ENCODE results near the gene PTGES3. TPM values are rescaled to one million over a fixed set of nuclear protein-coding genes. Genes with fewer than 3 reads are reported as not detected.
"Not testable (repeated sequence)": the region's sequence is repeated elsewhere in the genome, so short reads cannot be mapped to it uniquely, and the experiment has no call there.

The PTGES3 gene
- total RNA-seq: 137 TPM
- long read RNA-seq, transcript PTGES3-202 (7 exons, 1,547 nt): minor isoform, 11 of 348 reads
- long read RNA-seq, transcript PTGES3-204 (7 exons, 1,017 nt): minor isoform, 8 of 348 reads
- long read RNA-seq, transcript PTGES3-201 (8 exons, 1,920 nt): major isoform, 311 of 348 reads
- long read RNA-seq, partial matches to known transcripts: 7 of 348 reads
- long read RNA-seq, other reads (novel, unspliced or antisense): 11 of 348 reads

- peak; percentile 98 for DNase-seq
- peak; percentile 95 for ATAC-seq
- intact Hi-C loops (cut with micrococcal nuclease): no loop called here
These were observed at the start of gene PTGES3 for GRCh38 chr12:56688129-56688845. PTGES3 (minus strand) TSS chr12:56688284; CDS start chr12:56687999, 285 bp downstream.

- DNase-seq (no peak), ATAC-seq (no peak)
- intact Hi-C loops (cut with micrococcal nuclease): no loop called here
These were observed 40.2 kb upstream of the PTGES3 start for GRCh38 chr12:56728139-56728861.

GRCh38 chr12:56726196-56726675 is 38.2 kb upstream of the PTGES3 start:
- ATAC-seq; intact Hi-C loops (cut with micrococcal nuclease); DNase-seq: not testable (repeated sequence)

GRCh38 chr12:56725723-56726102 is 37.6 kb upstream of the PTGES3 start:
- ATAC-seq (no peak), DNase-seq (no peak)
- intact Hi-C loops (cut with micrococcal nuclease): no loop called here

- DNase-seq (peak; percentile 99), ATAC-seq (peak; percentile 96)
- intact Hi-C loops (cut with micrococcal nuclease): no loop called here
These were observed 37.1 kb upstream of the PTGES3 start, which contains the start of gene NACA for GRCh38 chr12:56724972-56725722. NACA (minus strand) TSS chr12:56725299; CDS start chr12:56724521, 778 bp downstream.

- intact Hi-C loops (cut with micrococcal nuclease): no loop called here
- DNase-seq (no peak), ATAC-seq (peak; percentile 18)
These were observed 36.6 kb upstream of the PTGES3 start for GRCh38 chr12:56724701-56724971.

GRCh38 chr12:56723889-56724700 is 36.0 kb upstream of the PTGES3 start:
- intact Hi-C loops (cut with micrococcal nuclease): no loop called here
- DNase-seq: peak; percentile 56
- peak; percentile 68 for ATAC-seq

GRCh38 chr12:56723352-56723751 is 35.3 kb upstream of the PTGES3 start:
- DNase-seq: no peak
- ATAC-seq: no peak
- intact Hi-C loops (cut with micrococcal nuclease): no loop called here

- no peak for ATAC-seq
- intact Hi-C loops (cut with micrococcal nuclease): no loop called here
- no peak for DNase-seq
These were observed 34.7 kb upstream of the PTGES3 start for GRCh38 chr12:56722832-56723231.

- intact Hi-C loops (cut with micrococcal nuclease): no loop called here
- no peak for ATAC-seq
- no peak for DNase-seq
These were observed 33.6 kb upstream of the PTGES3 start for GRCh38 chr12:56721721-56722120.

GRCh38 chr12:56721216-56721615 is 33.1 kb upstream of the PTGES3 start:
- intact Hi-C loops (cut with micrococcal nuclease): no loop called here
- no peak for ATAC-seq
- no peak for DNase-seq

GRCh38 chr12:56720731-56721151 is 32.7 kb upstream of the PTGES3 start:
- intact Hi-C loops (cut with micrococcal nuclease): no loop called here
- ATAC-seq: no peak
- no peak for DNase-seq

GRCh38 chr12:56719056-56719455 is 31.0 kb upstream of the PTGES3 start:
- intact Hi-C loops (cut with micrococcal nuclease): no loop called here
- DNase-seq (no peak), ATAC-seq (no peak)

GRCh38 chr12:56718636-56719035 is 30.6 kb upstream of the PTGES3 start:
- intact Hi-C loops (cut with micrococcal nuclease): no loop called here
- DNase-seq (no peak), ATAC-seq (no peak)

- intact Hi-C loops (cut with micrococcal nuclease): no loop called here
- ATAC-seq (no peak), DNase-seq (no peak)
These were observed 30.1 kb upstream of the PTGES3 start for GRCh38 chr12:56718149-56718548.

GRCh38 chr12:56716933-56717880 is 29.1 kb upstream of the PTGES3 start:
- intact Hi-C loops (cut with micrococcal nuclease): no loop called here
- DNase-seq (no peak), ATAC-seq (no peak)

GRCh38 chr12:56716458-56716857 is 28.4 kb upstream of the PTGES3 start:
- intact Hi-C loops (cut with micrococcal nuclease): no loop called here
- no peak for ATAC-seq
- DNase-seq: no peak

GRCh38 chr12:56715798-56716197 is 27.7 kb upstream of the PTGES3 start:
- no peak for ATAC-seq
- no peak for DNase-seq
- intact Hi-C loops (cut with micrococcal nuclease): no loop called here

Measured in left ventricle myocardium superior (tissue), 1 donor.